HCT116 (cell line): ENCODE data around the gene MAST4. TPM values are rescaled to one million over a fixed set of nuclear protein-coding genes. Genes with fewer than 3 reads are reported as not detected.

Experiments used
- ATAC-seq: fragments of 200-7000 bp; cut with Tn5 transposase; 2 replicates; pipeline ENCODE4 v1.9.1; 2020; ENCODE audit warnings: mild to moderate bottlenecking, moderate library complexity
- BruUV-seq: library from RNA; stranded (reverse); fragments of 400-500 nt; replicated peaks from 2 replicates; lab custom pipeline; 2021; lab: Mats Ljungman, UMichigan
- CTCF ChIA-PET: fragments of 300-600 bp; sonication (Branson Sonifier 250); formaldehyde crosslinking; loops from one replicate; lab custom pipeline; 2021; ENCODE audit warnings: antibody characterized with exemption; lab: Charles Lee
- POLR2A ChIA-PET: fragments of 300-600, 350-600 bp; sonication (Branson Sonifier 250); formaldehyde crosslinking; loops from one replicate; lab custom pipeline; 2021; ENCODE audit warnings: antibody characterized with exemption; lab: Charles Lee
- RAD21 ChIA-PET, 2 experiments: fragments of 300-600 bp; sonication (Branson Sonifier 250); formaldehyde crosslinking; loops; one replicate each; lab custom pipeline; 2023; ENCODE audit warnings: low total read pairs in 2 of 2; ENCODE audit not compliant: uncharacterized antibody in 2 of 2, unreplicated experiment in 2 of 2, low non-redundant PET in 1 of 2; lab: Charles Lee
- DNase-seq: peaks from one replicate; pipeline ENCODE4 v3.0.0-alpha.2; 2010; ENCODE audit warnings: low read depth, low spot score
- H2AFZ ChIP-seq: fragments of 200-600 bp; shearing (Covaris generic), sonication (generic); 2 replicates; pipeline ENCODE4 v1.6.1; 2017; ENCODE audit warnings: low read depth, mixed run types, mixed read lengths, antibody characterized with exemption, low read length; ENCODE audit not compliant: poor library complexity, severe bottlenecking
- H3K27ac ChIP-seq: 2 replicates; pipeline ENCODE4 v1.5.1; 2012; ENCODE audit warnings: low read depth, low read length
- H3K27me3 ChIP-seq: fragments of 200-600 bp; sonication (generic); 2 replicates; pipeline ENCODE4 v1.6.1; 2016; ENCODE audit warnings: mixed run types, low read length, mixed read lengths; ENCODE audit not compliant: insufficient read depth
- H3K36me3 ChIP-seq, 2 experiments: fragments of 200-500 bp in 1 of 2; fragments of 200-600 bp in 1 of 2; sonication (Bioruptor generic) in 1 of 2; sonication (generic) in 1 of 2; 2 replicates each; pipeline versions ENCODE4 v1.5.1 to v1.6.1; 2014 to 2016; ENCODE audit warnings: low read length in 2 of 2, inconsistent platforms in 1 of 2, mixed read lengths in 1 of 2, mixed run types in 1 of 2; ENCODE audit not compliant: insufficient read depth in 2 of 2, control insufficient read depth in 1 of 2
- H3K4me1 ChIP-seq, 2 experiments: fragments of 200-600 bp in 1 of 2; sonication (generic) in 1 of 2; 2 replicates each; pipeline versions ENCODE4 v1.5.1 to v1.6.1; 2012 to 2017; ENCODE audit warnings: low read length in 2 of 2, inconsistent platforms in 1 of 2, mild to moderate bottlenecking in 1 of 2, mixed read lengths in 1 of 2, mixed run types in 1 of 2, moderate library complexity in 1 of 2; ENCODE audit not compliant: insufficient read depth in 2 of 2, control insufficient read depth in 1 of 2
- H3K4me2 ChIP-seq: fragments of 200-600 bp; sonication (generic); 2 replicates; pipeline ENCODE4 v1.6.1; 2017; ENCODE audit warnings: mixed run types, low read length, mixed read lengths
- H3K4me3 ChIP-seq, 2 experiments: fragments of 200-600 bp in 1 of 2; sonication (generic) in 1 of 2; replicated peaks in 1 of 2; 2 replicates each; pipeline ENCODE4 v1.5.1; 2011 to 2016; ENCODE audit warnings: low read length in 2 of 2, control low read depth in 1 of 2, low read depth in 1 of 2, mild to moderate bottlenecking in 1 of 2, mixed read lengths in 1 of 2, mixed run types in 1 of 2
- H3K79me2 ChIP-seq: fragments of 200-600 bp; sonication (generic); 2 replicates; pipeline ENCODE4 v1.6.1; 2017; ENCODE audit warnings: mild to moderate bottlenecking, mixed run types, low read length, moderate library complexity, mixed read lengths; ENCODE audit not compliant: insufficient read depth
- H3K9ac ChIP-seq: fragments of 200-600 bp; sonication (generic); 2 replicates; pipeline ENCODE4 v1.6.1; 2016; ENCODE audit warnings: low read length, mixed read lengths
- H3K9me2 ChIP-seq: fragments of 200-600 bp; sonication (generic), shearing (Covaris generic); 2 replicates; pipeline ENCODE4 v1.6.1; 2017; ENCODE audit warnings: mixed run types, mild to moderate bottlenecking, moderate library complexity; ENCODE audit not compliant: insufficient read depth
- H3K9me3 ChIP-seq, 2 experiments: fragments of 200-500 bp in 1 of 2; fragments of 200-600 bp in 1 of 2; sonication (Bioruptor generic) in 1 of 2; sonication (generic) in 1 of 2; 2 replicates each; pipeline ENCODE4 v1.6.1; 2014 to 2017; ENCODE audit warnings: low read length in 2 of 2, mixed read lengths in 2 of 2, inconsistent platforms in 1 of 2, low read depth in 1 of 2, mild to moderate bottlenecking in 1 of 2, mixed run types in 1 of 2, moderate library complexity in 1 of 2; ENCODE audit not compliant: control insufficient read depth in 1 of 2, insufficient read depth in 1 of 2
- H4K20me1 ChIP-seq: fragments of 200-600 bp; sonication (generic), shearing (Covaris generic); 2 replicates; pipeline ENCODE4 v1.6.1; 2017; ENCODE audit warnings: mixed run types, mild to moderate bottlenecking, moderate library complexity; ENCODE audit not compliant: insufficient read depth
- ATF3 ChIP-seq: IDR thresholded peaks from 2 replicates; pipeline ENCODE4 v1.6.1; 2012
- CBX3 ChIP-seq: IDR thresholded peaks from 2 replicates; pipeline ENCODE4 v1.6.1; 2012; ENCODE audit warnings: low read depth
- EGR1 ChIP-seq: IDR thresholded peaks from 2 replicates; pipeline ENCODE4 v1.6.1; 2012; ENCODE audit warnings: low read depth
- ELF1 ChIP-seq: IDR thresholded peaks from 2 replicates; pipeline ENCODE4 v1.6.1; 2012; ENCODE audit warnings: low read depth, borderline replicate concordance
- EZH2phosphoT487 ChIP-seq: fragments of 200-600 bp; IDR thresholded peaks from 2 replicates; pipeline ENCODE4 v1.6.1; 2018; ENCODE audit warnings: antibody characterized with exemption, borderline replicate concordance
- FOSL1 ChIP-seq: IDR thresholded peaks from 2 replicates; pipeline ENCODE4 v1.6.1; 2012; ENCODE audit warnings: low read depth
- POLR2A ChIP-seq: IDR thresholded peaks from 2 replicates; pipeline ENCODE4 v1.7.0; 2011; ENCODE audit warnings: borderline replicate concordance; ENCODE audit not compliant: insufficient read depth, insufficient read length; ENCODE audit errors: extremely low read depth
- SIN3A ChIP-seq: IDR thresholded peaks from 2 replicates; pipeline ENCODE4 v1.6.1; 2012; ENCODE audit warnings: low read depth
- SRF ChIP-seq: IDR thresholded peaks from 2 replicates; pipeline ENCODE4 v1.6.1; 2012; ENCODE audit warnings: low read depth
- ZFX ChIP-seq: fragments of 450-650 bp; IDR thresholded peaks from 2 replicates; pipeline ENCODE4 v1.6.1; 2017
- intact Hi-C: fragments of 100-400 bp; cut with micrococcal nuclease; formaldehyde crosslinking; loops from 2 replicates; pipeline ENCODE4 v1.10.0; 2022
- total RNA-seq: library from RNA; stranded (reverse); gene quantifications from one replicate; pipeline ENCODE4 v1.2.1, GENCODE V29; 2021; ENCODE audit not compliant: unreplicated experiment
- TF ChIP-seq, protein P1 (sequence below): IDR thresholded peaks from 2 replicates; pipeline ENCODE4 v1.6.1; 2011; ENCODE audit warnings: mild to moderate bottlenecking, low read length, moderate library complexity; ENCODE audit not compliant: insufficient replicate concordance; ENCODE audit errors: extremely low read depth
- TF ChIP-seq, protein P2 (sequence below): IDR thresholded peaks from 2 replicates; pipeline ENCODE4 v1.6.1; 2012; ENCODE audit warnings: low read depth

Gene MAST4
- total RNA-seq, 1 experiment from 2014 or later: 1.1 TPM

GRCh38 chr5:66727630-66728029, 131.4 kb downstream of the MAST4 start:
- no TSS peak for BruUV-seq
- H4K20me1 ChIP-seq: no peaks in the 10 kb centered on the region
- CTCF ChIA-PET: interaction anchor here (1.9 kb wide), 1 partner anchor 421 kb away, joined by 5 read pairs; no protein-coding TSS in a partner anchor
- H2AFZ ChIP-seq: no peak overlapping the region
- no peak overlapping the region for H3K9ac ChIP-seq
- H3K9me3 ChIP-seq: no peaks in the 10 kb centered on the region
- H3K79me2 ChIP-seq: no peaks in the 10 kb centered on the region
- POLR2A ChIA-PET: no interaction called here
- H3K4me1 ChIP-seq: no peaks in the 10 kb centered on the region
- no peak for DNase-seq
- H3K27ac ChIP-seq: no peak overlapping the region
- TF ChIP-seq, protein P1, sequence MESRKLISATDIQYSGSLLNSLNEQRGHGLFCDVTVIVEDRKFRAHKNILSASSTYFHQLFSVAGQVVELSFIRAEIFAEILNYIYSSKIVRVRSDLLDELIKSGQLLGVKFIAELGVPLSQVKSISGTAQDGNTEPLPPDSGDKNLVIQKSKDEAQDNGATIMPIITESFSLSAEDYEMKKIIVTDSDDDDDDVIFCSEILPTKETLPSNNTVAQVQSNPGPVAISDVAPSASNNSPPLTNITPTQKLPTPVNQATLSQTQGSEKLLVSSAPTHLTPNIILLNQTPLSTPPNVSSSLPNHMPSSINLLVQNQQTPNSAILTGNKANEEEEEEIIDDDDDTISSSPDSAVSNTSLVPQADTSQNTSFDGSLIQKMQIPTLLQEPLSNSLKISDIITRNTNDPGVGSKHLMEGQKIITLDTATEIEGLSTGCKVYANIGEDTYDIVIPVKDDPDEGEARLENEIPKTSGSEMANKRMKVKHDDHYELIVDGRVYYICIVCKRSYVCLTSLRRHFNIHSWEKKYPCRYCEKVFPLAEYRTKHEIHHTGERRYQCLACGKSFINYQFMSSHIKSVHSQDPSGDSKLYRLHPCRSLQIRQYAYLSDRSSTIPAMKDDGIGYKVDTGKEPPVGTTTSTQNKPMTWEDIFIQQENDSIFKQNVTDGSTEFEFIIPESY: no peak
- TF ChIP-seq SRF (no peak), EZH2phosphoT487 (no peak), CBX3 (no peak), ELF1 (no peak), SIN3A (no peak), POLR2A (no peak), EGR1 (no peak), FOSL1 (no peak), ZFX (no peak), ATF3 (no peak)
- TF ChIP-seq, protein P2, sequence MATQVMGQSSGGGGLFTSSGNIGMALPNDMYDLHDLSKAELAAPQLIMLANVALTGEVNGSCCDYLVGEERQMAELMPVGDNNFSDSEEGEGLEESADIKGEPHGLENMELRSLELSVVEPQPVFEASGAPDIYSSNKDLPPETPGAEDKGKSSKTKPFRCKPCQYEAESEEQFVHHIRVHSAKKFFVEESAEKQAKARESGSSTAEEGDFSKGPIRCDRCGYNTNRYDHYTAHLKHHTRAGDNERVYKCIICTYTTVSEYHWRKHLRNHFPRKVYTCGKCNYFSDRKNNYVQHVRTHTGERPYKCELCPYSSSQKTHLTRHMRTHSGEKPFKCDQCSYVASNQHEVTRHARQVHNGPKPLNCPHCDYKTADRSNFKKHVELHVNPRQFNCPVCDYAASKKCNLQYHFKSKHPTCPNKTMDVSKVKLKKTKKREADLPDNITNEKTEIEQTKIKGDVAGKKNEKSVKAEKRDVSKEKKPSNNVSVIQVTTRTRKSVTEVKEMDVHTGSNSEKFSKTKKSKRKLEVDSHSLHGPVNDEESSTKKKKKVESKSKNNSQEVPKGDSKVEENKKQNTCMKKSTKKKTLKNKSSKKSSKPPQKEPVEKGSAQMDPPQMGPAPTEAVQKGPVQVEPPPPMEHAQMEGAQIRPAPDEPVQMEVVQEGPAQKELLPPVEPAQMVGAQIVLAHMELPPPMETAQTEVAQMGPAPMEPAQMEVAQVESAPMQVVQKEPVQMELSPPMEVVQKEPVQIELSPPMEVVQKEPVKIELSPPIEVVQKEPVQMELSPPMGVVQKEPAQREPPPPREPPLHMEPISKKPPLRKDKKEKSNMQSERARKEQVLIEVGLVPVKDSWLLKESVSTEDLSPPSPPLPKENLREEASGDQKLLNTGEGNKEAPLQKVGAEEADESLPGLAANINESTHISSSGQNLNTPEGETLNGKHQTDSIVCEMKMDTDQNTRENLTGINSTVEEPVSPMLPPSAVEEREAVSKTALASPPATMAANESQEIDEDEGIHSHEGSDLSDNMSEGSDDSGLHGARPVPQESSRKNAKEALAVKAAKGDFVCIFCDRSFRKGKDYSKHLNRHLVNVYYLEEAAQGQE: no peak
- H3K27me3 ChIP-seq: peaks cover 41% of the 10 kb centered on the region
- no peaks in the 10 kb centered on the region for H3K36me3 ChIP-seq
- intact Hi-C loops: no loop called here
- no peak for ATAC-seq
- H3K4me2 ChIP-seq: no peak overlapping the region
- RAD21 ChIA-PET: no interaction called here
- no peaks in the 10 kb centered on the region for H3K9me2 ChIP-seq
- no peak overlapping the region for H3K4me3 ChIP-seq
